ENCODE results near the gene KL.

GRCh38 chr13:33004511-33004910, 11.7 kb upstream of the KL start:
- TF ChIP-seq CTCF (IDR thresholded peaks at IDR 0.05) = no peak
- no peak for TF ChIP-seq EZH2 (IDR thresholded peaks at IDR 0.05; ENCODE audit: borderline replicate concordance, insufficient read depth, low read depth, low read length, poor library complexity, severe bottlenecking)
